GM12875 (cell line): ENCODE results near the gene SMIM35.

Experiments
- H3K4me3 ChIP-seq: one replicate; pipeline ENCODE4 v1.5.1; 2011; ENCODE audit warnings: low read depth, low read length, control low read depth
- TF ChIP-seq, protein P1 (sequence below): IDR thresholded peaks from 2 replicates; pipeline ENCODE4 v1.5.1; 2011; ENCODE audit warnings: low read depth, mild to moderate bottlenecking, control low read depth, inconsistent platforms, low read length, moderate library complexity, borderline replicate concordance; ENCODE audit not compliant: insufficient read depth

SMIM35 gene

DNA sequence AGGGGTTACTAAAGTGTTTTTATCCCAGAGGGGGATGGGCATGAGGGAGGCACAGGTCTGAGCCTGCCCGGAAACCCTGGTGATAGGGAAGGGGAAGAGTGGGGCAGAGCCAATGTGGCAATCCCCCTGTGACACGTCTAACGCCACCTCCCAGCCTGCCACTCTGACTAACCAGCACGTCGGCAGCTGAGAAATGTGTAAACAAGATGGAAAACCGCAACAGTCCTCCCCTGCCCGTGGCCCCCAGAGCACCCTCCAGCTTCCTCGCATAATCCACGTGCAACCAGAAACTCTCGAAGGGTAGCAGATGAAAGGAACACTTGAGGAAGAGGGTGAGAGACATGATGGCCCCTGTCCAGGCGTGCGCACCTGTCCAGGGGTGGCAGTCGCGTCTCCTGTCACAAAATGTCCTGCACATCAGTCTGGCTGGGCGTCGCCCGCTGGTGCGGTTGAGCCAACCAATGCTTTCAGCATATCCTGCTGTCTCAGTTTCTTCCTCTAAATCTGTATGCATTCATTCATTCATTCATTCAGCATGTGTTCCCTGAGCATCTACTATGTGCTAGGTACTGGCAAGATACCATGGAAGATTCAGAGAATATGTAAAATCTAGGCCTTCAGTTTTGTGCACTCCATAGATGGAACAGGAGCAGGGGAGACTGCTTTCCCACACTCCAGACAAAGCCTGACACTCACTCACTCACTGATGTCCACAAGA lies 5.4 kb downstream of the SMIM35 start:
- no peak overlapping the region for H3K4me3 ChIP-seq
- TF ChIP-seq, protein P1, sequence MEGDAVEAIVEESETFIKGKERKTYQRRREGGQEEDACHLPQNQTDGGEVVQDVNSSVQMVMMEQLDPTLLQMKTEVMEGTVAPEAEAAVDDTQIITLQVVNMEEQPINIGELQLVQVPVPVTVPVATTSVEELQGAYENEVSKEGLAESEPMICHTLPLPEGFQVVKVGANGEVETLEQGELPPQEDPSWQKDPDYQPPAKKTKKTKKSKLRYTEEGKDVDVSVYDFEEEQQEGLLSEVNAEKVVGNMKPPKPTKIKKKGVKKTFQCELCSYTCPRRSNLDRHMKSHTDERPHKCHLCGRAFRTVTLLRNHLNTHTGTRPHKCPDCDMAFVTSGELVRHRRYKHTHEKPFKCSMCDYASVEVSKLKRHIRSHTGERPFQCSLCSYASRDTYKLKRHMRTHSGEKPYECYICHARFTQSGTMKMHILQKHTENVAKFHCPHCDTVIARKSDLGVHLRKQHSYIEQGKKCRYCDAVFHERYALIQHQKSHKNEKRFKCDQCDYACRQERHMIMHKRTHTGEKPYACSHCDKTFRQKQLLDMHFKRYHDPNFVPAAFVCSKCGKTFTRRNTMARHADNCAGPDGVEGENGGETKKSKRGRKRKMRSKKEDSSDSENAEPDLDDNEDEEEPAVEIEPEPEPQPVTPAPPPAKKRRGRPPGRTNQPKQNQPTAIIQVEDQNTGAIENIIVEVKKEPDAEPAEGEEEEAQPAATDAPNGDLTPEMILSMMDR: no peak

DNA sequence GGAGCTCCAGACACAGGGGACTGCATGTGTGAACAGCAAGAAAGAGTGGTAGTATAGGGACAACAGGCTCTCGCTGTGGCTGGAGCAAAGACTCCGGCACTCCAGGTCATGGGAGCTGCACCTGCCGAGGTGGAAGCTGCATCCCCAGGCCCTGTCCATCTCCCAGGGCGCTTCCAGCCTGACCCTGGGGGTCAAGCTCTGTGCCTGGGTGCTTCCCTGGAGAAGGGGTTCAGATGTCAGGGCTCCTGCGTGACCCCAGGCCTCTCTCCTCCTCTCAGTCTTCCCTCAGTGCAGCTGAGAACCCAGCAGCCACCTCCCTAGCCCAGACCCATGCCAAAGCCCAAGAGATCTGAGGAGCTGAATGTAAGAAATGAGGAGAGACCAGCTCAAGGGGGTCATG lies 6.5 kb downstream of the SMIM35 start:
- TF ChIP-seq, protein P1: no peak
- H3K4me3 ChIP-seq: no peak overlapping the region

DNA sequence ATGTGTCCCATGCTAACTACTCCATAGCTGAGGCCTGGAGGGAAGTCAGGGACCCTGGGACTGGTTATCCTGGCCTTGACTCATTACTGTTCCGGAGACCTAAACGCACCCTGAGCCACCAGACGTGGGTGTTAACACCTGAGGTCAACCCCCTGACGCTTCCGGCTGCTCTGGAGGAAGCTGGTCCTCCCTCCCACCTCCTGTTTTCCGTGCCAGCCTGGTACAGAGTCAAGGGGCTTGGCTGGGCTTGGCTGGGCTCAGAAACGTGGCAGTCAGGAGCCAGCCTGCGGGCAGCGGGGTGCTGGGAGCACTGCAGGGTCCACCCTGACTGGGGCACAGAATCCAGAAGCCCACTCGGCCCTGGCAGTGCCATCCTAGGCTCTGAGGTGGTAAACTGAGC lies 7.3 kb downstream of the SMIM35 start:
- H3K4me3 ChIP-seq: no peak overlapping the region
- TF ChIP-seq, protein P1: no peak

DNA sequence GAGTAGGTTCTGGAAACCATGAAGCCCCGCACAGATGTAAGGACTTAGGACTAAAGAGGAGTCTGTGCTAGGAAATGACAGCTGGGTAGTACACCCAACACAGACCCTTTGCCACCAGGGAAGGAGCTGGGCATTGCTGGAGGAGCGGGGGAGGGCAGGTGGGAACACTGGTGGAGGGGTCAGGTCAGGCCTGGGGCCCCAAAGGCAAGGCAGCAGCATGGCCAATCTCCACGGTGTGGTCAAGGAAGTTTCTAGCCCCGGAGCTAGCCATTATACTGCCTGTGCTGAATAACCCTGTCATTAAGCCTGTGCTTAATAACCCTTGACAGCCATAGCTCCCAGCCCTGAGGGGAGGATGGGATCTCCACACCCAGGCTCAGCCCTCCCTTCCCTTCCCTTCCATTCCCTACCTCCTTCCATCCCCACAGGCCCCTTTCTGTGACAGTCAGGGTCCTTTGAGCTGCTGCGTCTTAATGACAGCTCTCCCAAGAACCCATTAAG lies 7.8 kb downstream of the SMIM35 start:
- TF ChIP-seq, protein P1: no peak
- no peak overlapping the region for H3K4me3 ChIP-seq

DNA sequence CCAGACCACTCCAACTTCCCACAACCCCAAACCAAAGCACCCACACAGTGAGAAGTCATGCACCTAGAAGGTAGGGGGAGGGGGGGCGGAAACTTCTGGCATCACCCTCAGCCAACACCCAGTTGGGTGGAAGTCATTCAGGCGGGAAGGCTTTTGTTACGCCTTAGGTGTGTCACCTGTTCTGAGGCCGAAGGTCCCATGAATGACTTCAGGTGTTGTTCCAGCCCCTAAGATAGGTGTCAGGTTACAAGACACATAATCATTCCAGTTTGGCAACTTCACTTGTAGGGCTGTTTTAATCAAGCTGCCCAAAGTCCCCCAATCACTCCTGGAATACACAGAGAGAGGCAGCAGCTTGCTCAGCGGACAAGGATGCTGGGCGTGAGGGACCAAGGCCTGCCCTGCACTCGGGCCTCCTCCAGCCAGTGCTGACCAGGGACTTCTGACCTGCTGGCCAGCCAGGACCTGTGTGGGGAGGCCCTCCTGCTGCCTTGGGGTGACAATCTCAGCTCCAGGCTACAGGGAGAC lies 9.9 kb downstream of the SMIM35 start, which contains the start of gene TMPRSS4:
TSS of gene TMPRSS4 (plus strand) at position 325 of the 528 bp plus-strand sequence. CDS start 225 bp downstream, outside the sequence.
- no peak within 1 kb of the TSS for H3K4me3 ChIP-seq
- TF ChIP-seq, protein P1: no peak

DNA sequence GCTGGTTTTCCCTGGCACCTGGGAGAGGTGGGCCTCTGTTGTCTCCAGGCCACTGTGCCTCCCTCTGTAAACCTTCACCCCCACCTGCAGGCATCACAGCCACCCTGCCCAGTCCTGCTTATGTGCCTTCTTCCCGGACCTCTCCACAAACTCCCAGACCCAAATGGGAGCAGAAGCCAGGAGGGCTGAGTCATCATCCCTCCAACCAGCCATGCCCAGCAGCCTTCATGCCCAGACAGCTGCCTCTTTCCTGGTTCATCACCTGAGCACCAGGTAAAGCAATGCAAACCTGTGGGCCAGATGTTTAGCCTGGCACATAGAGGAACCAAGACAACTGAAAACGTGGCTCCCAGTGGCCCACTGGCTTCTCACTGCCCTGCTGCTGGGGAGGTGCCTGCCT lies 12.0 kb downstream of the SMIM35 start:
- TF ChIP-seq, protein P1: no peak
- H3K4me3 ChIP-seq: no peak overlapping the region
